Esophagus squamous epithelium (tissue), 5 donors: ENCODE data around the gene P2RX6. TPM values are rescaled to one million over a fixed set of nuclear protein-coding genes. Genes with fewer than 3 reads are reported as not detected.
"Not testable (repeated sequence)": the region's sequence is repeated elsewhere in the genome, so short reads cannot be mapped to it uniquely, and the experiment has no call there.

ENCODE experiments used
- DNase-seq: peaks from one replicate; lab custom pipeline; 2025; lab: John Stamatoyannopoulos, UW
- H3K27ac ChIP-seq, 4 donors: fragments of 200-600 bp; sonication (generic); one replicate each; pipeline ENCODE4 v1.5.1; 2016 to 2019; ENCODE audit warnings: mild to moderate bottlenecking in 1 of 4
- H3K27me3 ChIP-seq, 4 donors: fragments of 200-600 bp; sonication (generic); 1 replicate in 3 of 4; 2 replicates in 1 of 4; pipeline versions ENCODE4 v1.5.1 to v1.6.0; 2017 to 2021; ENCODE audit warnings: antibody characterized with exemption in 1 of 4
- H3K36me3 ChIP-seq, 3 donors: fragments of 200-600 bp; sonication (generic); one replicate each; pipeline ENCODE4 v1.5.1; 2016 to 2019
- H3K4me1 ChIP-seq, 3 donors: fragments of 200-600 bp; sonication (generic); one replicate each; pipeline ENCODE4 v1.5.1; 2017 to 2019
- H3K4me3 ChIP-seq, 4 donors: fragments of 200-600 bp; sonication (generic); 1 replicate in 3 of 4; 2 replicates in 1 of 4; pipeline ENCODE4 v1.5.1; 2016 to 2019; ENCODE audit warnings: mild to moderate bottlenecking in 2 of 4, moderate library complexity in 1 of 4
- H3K9me3 ChIP-seq, 3 donors: fragments of 200-600 bp; sonication (generic); one replicate each; pipeline ENCODE4 v1.5.1; 2016 to 2019
- POLR2A ChIP-seq, 4 donors: fragments of 450-650 bp; IDR thresholded peaks; one replicate each; pipeline ENCODE4 v1.6.1; 2017; ENCODE audit warnings: antibody characterized with exemption in 4 of 4, mild to moderate bottlenecking in 4 of 4, moderate library complexity in 3 of 4
- WGBS, 2 donors: methylation state at CpG; one replicate each; pipeline ENCODE4 v1.1.5; 2018; 5-methylcytosine and 5-hydroxymethylcytosine counted together
- intact Hi-C: fragments of 100-400 bp; cut with DNase I; formaldehyde crosslinking; loops from one replicate; pipeline ENCODE4 v1.15.0; 2022
- total RNA-seq, 4 donors: library from RNA; depleted of rRNA; stranded (reverse); fragments of >200 nt; gene quantifications; one replicate each; pipeline ENCODE4 v1.1.0, GENCODE V29; 2016
- TF ChIP-seq, protein P1 (sequence below), 6 experiments: fragments of 450-650 bp in 4 of 6; fragments of 200-600 bp in 2 of 6; sonication (generic) in 2 of 6; IDR thresholded peaks; one replicate each; pipeline ENCODE4 v1.5.1; 2016 to 2019; ENCODE audit warnings: antibody characterized with exemption in 6 of 6, mild to moderate bottlenecking in 4 of 6, moderate library complexity in 4 of 6
- donor health status: DM: yes; HTN: yes; CAD: no.

The P2RX6 gene
- total RNA-seq, 4 donors from 2014 or later, result 0.18 to 0.76 (median 0.50) TPM; not detected in 1

DNA sequence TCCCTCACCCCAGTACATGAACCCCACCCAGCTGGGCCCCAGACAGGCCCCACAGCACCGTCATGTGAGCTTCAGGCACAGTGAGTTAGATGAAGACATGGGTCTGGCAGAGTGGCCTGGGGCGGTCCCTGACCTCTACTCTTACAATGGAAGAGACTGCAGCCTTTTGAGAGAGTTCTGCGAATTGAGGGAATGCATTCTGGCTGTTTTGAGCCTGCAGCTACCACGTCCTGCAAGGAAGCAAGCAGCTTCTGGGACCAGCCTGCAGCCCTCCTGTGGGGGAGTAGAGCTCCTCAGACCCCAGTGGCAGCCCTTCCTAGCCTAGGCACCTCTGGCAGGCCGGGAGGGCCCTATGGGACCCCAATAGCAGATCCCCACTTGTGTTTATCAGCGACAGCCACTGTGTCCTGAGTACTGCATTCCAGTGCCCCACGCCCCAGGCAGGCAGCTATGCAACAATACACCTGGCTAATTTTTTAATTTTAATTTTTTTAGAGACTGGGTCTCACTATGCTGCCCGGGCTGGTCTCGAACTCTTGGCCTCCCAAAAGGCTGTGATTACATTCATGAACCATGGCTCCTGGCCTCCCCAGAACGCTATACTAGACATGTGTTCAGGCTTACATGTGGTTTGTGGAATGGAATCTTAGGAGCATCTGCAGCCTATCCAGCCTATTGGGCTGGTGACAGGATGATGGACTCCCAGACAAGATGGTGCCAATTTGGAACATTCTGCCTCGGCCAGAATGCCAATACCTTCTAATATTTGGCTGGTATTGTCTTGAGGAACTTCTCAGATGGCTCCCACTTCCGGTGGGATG is 18.1 kb downstream of the P2RX6 start:
- Histone ChIP-seq H3K4me3 (peak overlapping the region in 1 of 4 donors; percentile 55), H3K27ac (no peak overlapping the region), H3K4me1 (peaks cover 9 to 22% (median 13%) of the 10 kb centered on the region in 3 donors), H3K36me3 (no peaks in the 10 kb centered on the region), H3K9me3 (no peaks in the 10 kb centered on the region), H3K27me3 (peaks cover 0 to 55% (median 0%) of the 10 kb centered on the region in 4 donors)
- TF ChIP-seq, protein P1, sequence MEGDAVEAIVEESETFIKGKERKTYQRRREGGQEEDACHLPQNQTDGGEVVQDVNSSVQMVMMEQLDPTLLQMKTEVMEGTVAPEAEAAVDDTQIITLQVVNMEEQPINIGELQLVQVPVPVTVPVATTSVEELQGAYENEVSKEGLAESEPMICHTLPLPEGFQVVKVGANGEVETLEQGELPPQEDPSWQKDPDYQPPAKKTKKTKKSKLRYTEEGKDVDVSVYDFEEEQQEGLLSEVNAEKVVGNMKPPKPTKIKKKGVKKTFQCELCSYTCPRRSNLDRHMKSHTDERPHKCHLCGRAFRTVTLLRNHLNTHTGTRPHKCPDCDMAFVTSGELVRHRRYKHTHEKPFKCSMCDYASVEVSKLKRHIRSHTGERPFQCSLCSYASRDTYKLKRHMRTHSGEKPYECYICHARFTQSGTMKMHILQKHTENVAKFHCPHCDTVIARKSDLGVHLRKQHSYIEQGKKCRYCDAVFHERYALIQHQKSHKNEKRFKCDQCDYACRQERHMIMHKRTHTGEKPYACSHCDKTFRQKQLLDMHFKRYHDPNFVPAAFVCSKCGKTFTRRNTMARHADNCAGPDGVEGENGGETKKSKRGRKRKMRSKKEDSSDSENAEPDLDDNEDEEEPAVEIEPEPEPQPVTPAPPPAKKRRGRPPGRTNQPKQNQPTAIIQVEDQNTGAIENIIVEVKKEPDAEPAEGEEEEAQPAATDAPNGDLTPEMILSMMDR (IDR thresholded peaks at IDR 0.05), result no peak
- TF ChIP-seq POLR2A (IDR thresholded peaks at IDR 0.05), result no peak
- no peak for DNase-seq
- intact Hi-C loops, result no loop called here
- WGBS, 2 donors, result 86 to 88% methylated on average over 7 to 12 of the region's 12 CpGs

DNA sequence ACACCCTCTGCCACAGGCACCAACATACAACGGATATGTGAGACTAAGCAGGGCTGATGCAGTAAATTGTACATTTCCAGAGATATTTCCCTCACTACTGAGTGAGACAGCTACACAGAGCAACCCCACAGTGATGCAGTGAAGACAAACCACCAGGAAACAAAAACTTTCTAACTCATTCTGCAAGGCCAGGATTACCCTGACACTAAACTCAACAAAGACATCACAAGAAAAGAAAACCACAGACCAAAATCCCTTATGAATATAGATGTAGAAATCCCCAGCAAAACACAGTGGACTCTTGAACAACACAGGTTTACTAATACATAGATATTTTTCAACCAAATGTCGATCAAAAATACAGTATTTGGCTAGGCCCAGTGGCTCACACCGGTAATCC is 18.9 kb downstream of the P2RX6 start:
- TF ChIP-seq, protein P1 (IDR thresholded peaks at IDR 0.05), result no peak
- no peak for TF ChIP-seq POLR2A (IDR thresholded peaks at IDR 0.05)
- Histone ChIP-seq H3K27ac (no peak overlapping the region), H3K4me3 (no peak overlapping the region), H3K27me3 (peaks cover 0 to 47% (median 0%) of the 10 kb centered on the region in 4 donors), H3K36me3 (no peaks in the 10 kb centered on the region), H3K4me1 (peaks cover 9 to 29% (median 14%) of the 10 kb centered on the region in 3 donors), H3K9me3 (no peaks in the 10 kb centered on the region)
- DNase-seq, result no peak
- intact Hi-C loops, result no loop called here
- WGBS, 2 donors, result 72 to 83% methylated on average over 3 of the region's 3 CpGs

DNA sequence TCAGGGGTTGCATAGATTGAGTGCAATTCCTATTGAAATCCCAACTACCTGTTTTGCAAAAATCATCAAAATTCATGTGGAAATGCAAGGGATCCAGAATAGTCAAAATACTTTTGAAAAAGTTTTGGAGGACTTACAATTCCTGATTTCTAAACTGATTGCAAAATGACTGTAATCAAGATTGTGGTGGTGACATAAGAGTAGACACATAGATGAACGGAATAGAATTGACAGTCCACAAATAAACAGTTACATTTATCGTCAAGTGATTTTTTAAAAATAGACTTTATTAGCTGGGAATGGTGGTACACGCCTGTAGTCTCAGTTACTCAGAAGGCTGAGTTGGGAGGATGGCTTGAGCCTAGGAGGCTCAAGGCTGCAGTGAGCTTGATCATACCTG is 20.0 kb downstream of the P2RX6 start:
- H3K9me3 ChIP-seq, result no peaks in the 10 kb centered on the region
- H3K4me3 ChIP-seq, result no peak overlapping the region
- 73 to 82% methylated on average over 3 of the region's 3 CpGs for WGBS, 2 donors
- peaks cover 9 to 29% (median 14%) of the 10 kb centered on the region in 3 donors for H3K4me1 ChIP-seq
- H3K27me3 ChIP-seq, result peaks cover 0 to 37% (median 0%) of the 10 kb centered on the region in 4 donors
- H3K36me3 ChIP-seq, result no peaks in the 10 kb centered on the region
- no peak overlapping the region for H3K27ac ChIP-seq
- intact Hi-C loops, result no loop called here
- no peak for TF ChIP-seq POLR2A (IDR thresholded peaks at IDR 0.05)
- TF ChIP-seq, protein P1 (IDR thresholded peaks at IDR 0.05), result no peak
- DNase-seq, result no peak

DNA sequence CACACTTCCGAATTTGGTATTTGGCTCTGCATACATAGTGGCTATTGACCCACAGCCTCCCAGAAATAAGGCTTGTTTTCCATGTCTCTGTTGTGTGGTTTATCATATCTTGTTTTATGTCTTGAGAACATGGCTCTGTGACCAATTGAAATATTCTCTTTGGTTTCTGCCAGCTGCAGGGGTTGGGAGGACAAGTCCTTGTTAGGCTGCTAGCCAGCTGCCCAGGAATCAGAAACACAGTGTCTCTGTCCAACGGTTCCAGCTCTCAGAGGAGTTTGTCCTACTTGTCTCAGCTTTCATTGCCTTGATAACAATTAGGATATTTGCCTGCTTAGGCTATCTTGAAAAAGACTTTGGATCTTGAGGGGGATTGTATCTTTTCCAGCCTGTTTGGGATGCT is 23.4 kb downstream of the P2RX6 start:
- Histone ChIP-seq H3K4me1 (peaks cover 0 to 20% (median 4%) of the 10 kb centered on the region in 3 donors), H3K36me3 (no peaks in the 10 kb centered on the region), H3K4me3 (no peak overlapping the region), H3K27me3 (peaks cover 0 to 6% (median 0%) of the 10 kb centered on the region in 4 donors), H3K9me3 (no peaks in the 10 kb centered on the region), H3K27ac (peak overlapping the region in 3 of 4 donors; percentile 10 to 70 (median 69))
- no peak for DNase-seq
- TF ChIP-seq, protein P1 (IDR thresholded peaks at IDR 0.05), result no peak
- TF ChIP-seq POLR2A (IDR thresholded peaks at IDR 0.05), result no peak
- 44 to 56% methylated on average over 2 of the region's 2 CpGs for WGBS, 2 donors
- intact Hi-C loops, result no loop called here

DNA sequence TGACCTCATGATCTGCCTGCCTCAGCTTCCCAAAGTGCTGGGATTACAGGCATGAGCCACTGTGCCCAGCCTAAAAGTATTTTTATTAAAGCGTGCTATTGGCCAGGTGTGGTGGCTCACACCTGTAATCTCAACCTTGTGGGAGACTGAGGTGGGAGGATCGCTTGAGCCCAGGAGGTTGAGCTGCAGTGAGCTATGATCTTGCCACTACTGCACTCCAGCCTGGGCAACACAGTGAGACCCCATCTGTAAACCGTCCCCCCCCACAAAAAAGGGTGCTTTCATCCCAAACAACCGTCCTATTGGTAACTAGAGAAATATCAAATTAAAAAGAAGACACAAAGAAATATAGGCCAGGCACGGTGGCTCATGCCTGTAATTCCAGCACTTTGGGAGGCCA is 24.2 kb downstream of the P2RX6 start:
- H3K9me3 ChIP-seq, H3K4me3 ChIP-seq, H3K36me3 ChIP-seq, H3K27me3 ChIP-seq, DNase-seq, H3K27ac ChIP-seq, intact Hi-C loops: not testable (repeated sequence)
- peaks cover 0 to 27% (median 5%) of the 10 kb centered on the region in 3 donors for H3K4me1 ChIP-seq
- 89 to 94% methylated on average over 4 to 5 of the region's 5 CpGs for WGBS, 2 donors
